IPS-18a (cell line): ENCODE measurements around the gene DAP.

ENCODE experiments used
- H3K27ac ChIP-seq: one replicate; pipeline ENCODE4 v1.5.1; 2013; ENCODE audit warnings: low read length
- H3K27me3 ChIP-seq: one replicate; pipeline ENCODE4 v1.6.1; 2013; ENCODE audit warnings: mild to moderate bottlenecking, low read length; ENCODE audit not compliant: control insufficient read depth, insufficient read depth
- H3K36me3 ChIP-seq: one replicate; pipeline ENCODE4 v1.6.1; 2013; ENCODE audit warnings: low read depth, low read length; ENCODE audit not compliant: control insufficient read depth
- H3K4me1 ChIP-seq: one replicate; pipeline ENCODE4 v1.6.1; 2013; ENCODE audit warnings: low read depth, low read length; ENCODE audit not compliant: control insufficient read depth
- H3K4me3 ChIP-seq: one replicate; pipeline ENCODE4 v1.5.1; 2013; ENCODE audit warnings: low read length
- H3K9ac ChIP-seq: one replicate; pipeline ENCODE4 v1.6.1; 2013; ENCODE audit warnings: mild to moderate bottlenecking, low read length, moderate library complexity
- H3K9me3 ChIP-seq: one replicate; pipeline ENCODE4 v1.6.1; 2013; ENCODE audit warnings: low read depth, low read length; ENCODE audit not compliant: control insufficient read depth

Gene DAP

DNA sequence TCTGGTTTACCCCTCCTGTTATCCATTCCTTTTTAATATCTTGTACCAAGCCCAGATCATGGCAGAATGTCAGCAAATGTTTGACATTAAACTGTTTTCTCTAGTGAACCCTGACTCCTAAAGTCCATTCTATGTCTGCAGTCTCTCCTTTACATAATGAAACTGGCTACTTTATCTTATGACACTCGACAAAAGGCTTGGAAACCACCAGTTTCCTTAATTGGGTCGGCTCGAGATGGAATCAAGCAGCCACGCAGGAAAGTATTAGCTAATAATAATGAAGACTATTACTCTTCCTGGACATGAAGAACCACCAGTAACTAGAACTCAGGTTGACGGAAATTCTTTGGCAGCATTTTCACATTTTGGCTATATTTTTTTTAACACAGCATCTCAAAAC lies 17.5 kb downstream of the DAP start:
- H3K4me1 ChIP-seq = no peaks in the 10 kb centered on the region
- H3K36me3 ChIP-seq = peaks cover 18% of the 10 kb centered on the region
- no peak overlapping the region for H3K27ac ChIP-seq
- H3K4me3 ChIP-seq = no peak overlapping the region
- no peaks in the 10 kb centered on the region for H3K9me3 ChIP-seq
- H3K9ac ChIP-seq = no peak overlapping the region
- no peaks in the 10 kb centered on the region for H3K27me3 ChIP-seq

DNA sequence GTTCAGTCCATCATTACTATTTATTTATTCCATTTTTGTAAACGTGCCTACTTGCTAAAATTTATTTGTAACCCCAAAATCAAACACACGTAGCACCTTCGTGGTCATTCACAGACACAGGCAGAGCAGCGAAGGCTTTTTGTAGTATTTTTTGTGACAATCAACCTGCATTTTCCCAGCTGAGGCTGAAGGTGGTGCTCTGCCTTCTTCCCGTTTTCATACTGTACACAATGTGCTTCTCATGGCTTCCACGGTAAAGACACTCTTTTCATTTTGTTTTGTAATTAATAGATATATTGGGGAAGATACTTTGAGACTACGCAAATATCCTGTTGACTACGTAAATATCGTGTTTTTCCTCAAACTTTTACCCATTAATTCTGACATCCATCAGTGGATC lies 19.4 kb downstream of the DAP start:
- Histone ChIP-seq H3K9me3 (no peaks in the 10 kb centered on the region), H3K4me3 (no peak overlapping the region), H3K27me3 (no peaks in the 10 kb centered on the region), H3K27ac (no peak overlapping the region), H3K36me3 (peaks cover 9% of the 10 kb centered on the region), H3K9ac (no peak overlapping the region), H3K4me1 (no peaks in the 10 kb centered on the region)

DNA sequence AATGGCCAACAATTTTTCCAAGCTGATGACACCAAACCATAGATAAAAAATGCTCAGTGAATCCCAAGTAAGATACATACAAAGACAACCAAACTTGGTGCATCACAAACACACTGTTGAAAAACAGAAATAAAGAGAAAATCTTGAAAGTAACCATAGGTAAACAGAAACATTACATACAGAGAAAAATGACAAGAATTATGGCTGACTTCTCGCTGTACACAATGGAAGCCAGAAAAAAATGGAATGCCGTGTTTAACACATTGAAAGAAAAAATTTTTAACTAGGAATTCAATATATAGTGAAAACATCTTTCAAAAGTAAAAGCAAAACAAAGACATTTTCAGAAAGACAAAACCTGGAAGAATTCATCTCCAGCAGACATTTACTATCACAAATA lies 20.6 kb downstream of the DAP start:
- H3K27ac ChIP-seq = no peak overlapping the region
- H3K4me3 ChIP-seq = no peak overlapping the region
- H3K9ac ChIP-seq = no peak overlapping the region
- H3K27me3 ChIP-seq = no peaks in the 10 kb centered on the region
- peaks cover 7% of the 10 kb centered on the region for H3K36me3 ChIP-seq
- no peaks in the 10 kb centered on the region for H3K4me1 ChIP-seq
- no peaks in the 10 kb centered on the region for H3K9me3 ChIP-seq

DNA sequence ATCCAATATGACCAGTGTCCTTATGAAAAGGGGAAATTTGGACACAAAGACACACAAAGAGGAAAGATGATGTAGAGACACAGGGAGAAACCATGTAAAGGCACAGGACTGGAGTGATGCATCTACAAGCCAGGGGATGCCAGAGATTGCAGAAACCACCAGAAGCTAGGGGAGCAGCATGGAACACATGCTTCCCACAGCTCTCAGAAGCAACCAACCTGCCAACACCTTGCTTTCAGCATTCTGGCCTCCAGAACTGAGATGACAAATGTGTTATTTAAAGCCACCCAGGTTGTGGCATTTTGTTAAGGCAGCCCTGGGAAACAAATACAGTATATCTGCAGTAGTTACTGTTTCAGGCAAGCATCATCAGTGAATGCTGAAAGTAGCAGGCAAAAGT lies 23.2 kb downstream of the DAP start:
- Histone ChIP-seq H3K4me1 (no peaks in the 10 kb centered on the region), H3K36me3 (no peaks in the 10 kb centered on the region), H3K9ac (no peak overlapping the region), H3K27me3 (no peaks in the 10 kb centered on the region), H3K4me3 (no peak overlapping the region), H3K9me3 (no peaks in the 10 kb centered on the region), H3K27ac (no peak overlapping the region)

DNA sequence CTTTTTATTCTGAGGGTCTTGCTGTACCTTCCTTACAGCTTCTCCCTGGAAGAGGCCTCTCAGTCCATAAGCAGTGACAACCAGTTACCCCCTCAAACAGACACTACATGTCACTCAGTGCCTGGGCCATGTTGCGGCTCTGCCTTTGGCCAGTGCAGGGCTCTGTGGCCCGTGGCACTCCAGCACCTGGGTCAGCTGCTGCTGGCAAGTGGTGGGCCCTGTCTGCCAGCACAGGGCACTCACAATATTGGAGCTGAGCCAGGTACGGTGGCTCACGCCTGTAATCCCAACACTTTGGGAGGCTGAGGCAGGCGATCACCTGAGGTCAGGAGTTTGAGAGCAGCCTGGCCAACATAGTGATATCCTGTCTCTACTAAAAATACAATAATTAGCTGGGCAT lies 24.2 kb downstream of the DAP start:
- H3K4me3 ChIP-seq = no peak overlapping the region
- H3K27me3 ChIP-seq = no peaks in the 10 kb centered on the region
- no peaks in the 10 kb centered on the region for H3K9me3 ChIP-seq
- H3K27ac ChIP-seq = no peak overlapping the region
- no peak overlapping the region for H3K9ac ChIP-seq
- H3K4me1 ChIP-seq = no peaks in the 10 kb centered on the region
- peaks cover 4% of the 10 kb centered on the region for H3K36me3 ChIP-seq

DNA sequence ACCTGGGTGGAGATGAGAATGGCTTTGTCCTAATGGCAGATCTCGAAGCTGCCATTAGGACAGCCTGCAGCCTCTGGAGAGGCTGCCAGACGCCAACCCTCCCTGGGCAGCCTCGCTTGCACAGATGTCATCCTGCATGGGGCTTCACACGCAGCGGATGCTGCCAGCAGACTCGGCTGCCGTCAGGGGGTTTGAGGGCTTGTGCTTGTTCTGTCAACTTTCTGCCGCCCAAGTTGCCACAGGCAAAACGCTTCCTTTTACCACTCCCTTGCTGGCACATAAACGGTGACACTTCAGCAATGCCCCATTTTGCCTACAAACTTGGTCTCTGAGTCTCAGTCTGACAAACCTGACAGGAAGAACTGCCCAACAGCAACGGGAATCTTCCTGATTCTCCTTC lies 24.7 kb downstream of the DAP start:
- no peak overlapping the region for H3K27ac ChIP-seq
- no peaks in the 10 kb centered on the region for H3K9me3 ChIP-seq
- H3K9ac ChIP-seq = no peak overlapping the region
- no peak overlapping the region for H3K4me3 ChIP-seq
- no peaks in the 10 kb centered on the region for H3K27me3 ChIP-seq
- peaks cover 4% of the 10 kb centered on the region for H3K36me3 ChIP-seq
- no peaks in the 10 kb centered on the region for H3K4me1 ChIP-seq

DNA sequence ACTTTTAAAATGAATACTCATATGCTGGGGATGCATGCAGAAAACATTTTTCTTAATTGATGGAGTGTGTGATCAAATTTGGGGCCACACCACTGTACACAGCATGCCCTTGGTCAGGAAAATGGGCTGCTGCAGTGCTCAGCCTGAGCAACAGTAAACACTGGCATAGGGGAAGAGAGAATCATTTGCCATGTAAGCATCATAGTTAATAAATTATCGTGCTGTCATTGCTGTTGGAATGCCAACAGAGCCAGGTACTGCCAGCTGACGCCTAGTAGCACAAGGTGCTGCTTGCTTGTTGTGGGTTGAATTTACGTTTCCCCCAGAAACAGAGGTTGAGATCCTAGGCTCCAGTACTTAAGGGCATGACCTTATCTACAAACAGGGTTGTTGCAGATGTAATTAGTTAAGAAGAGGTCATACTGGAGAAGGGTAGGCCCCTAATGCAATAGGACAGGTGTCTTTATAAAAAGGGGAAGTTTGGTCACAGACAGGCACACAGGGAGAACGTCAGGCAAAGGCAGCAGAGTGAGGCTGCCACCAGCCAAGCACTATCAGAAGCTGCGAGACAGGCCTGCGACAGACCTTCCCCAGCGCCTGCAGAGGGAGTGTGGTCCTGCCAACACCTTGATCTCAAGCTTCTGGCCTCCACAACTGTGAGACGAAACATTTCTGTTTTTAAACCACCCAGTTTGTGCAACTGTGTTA lies 25.3 kb downstream of the DAP start:
- Histone ChIP-seq H3K9ac (no peak overlapping the region), H3K9me3 (no peaks in the 10 kb centered on the region), H3K27ac (no peak overlapping the region), H3K4me1 (no peaks in the 10 kb centered on the region), H3K27me3 (no peaks in the 10 kb centered on the region), H3K4me3 (no peak overlapping the region), H3K36me3 (peaks cover 4% of the 10 kb centered on the region)

DNA sequence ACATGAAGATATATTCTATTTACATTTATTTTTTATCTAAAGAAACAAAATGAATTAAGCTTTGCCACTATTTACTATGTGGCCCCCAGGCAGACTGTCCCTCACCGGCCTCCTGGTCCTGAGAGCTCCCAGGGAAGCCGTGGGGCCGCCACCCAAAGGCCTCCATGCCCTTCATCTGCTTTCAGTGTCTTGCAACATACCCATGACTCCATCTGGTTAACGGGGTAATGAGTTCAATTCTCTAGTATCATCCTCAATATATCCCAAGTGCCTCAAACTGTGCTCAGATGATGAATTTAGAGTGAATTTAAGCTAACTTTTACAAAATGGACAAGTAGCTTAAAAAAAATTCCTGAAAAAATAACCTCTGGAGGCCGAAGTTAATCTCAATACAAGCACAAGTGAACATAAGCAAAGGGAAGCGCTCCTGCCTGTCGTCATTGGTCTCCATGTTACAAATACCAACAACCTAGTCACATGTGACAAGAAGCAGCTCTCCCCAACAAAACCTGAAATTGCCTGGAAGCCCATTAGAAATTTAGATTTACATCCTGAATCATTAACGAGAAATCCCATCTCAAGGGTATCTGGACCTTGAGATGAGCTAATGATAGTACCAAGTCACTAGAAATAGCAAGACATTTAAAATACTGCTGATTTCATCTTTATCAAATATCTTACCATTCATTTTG lies 26.1 kb downstream of the DAP start:
- Histone ChIP-seq H3K9ac (no peak overlapping the region), H3K27ac (no peak overlapping the region), H3K27me3 (no peaks in the 10 kb centered on the region), H3K9me3 (no peaks in the 10 kb centered on the region), H3K4me3 (no peak overlapping the region), H3K4me1 (no peaks in the 10 kb centered on the region), H3K36me3 (peaks cover 4% of the 10 kb centered on the region)

DNA sequence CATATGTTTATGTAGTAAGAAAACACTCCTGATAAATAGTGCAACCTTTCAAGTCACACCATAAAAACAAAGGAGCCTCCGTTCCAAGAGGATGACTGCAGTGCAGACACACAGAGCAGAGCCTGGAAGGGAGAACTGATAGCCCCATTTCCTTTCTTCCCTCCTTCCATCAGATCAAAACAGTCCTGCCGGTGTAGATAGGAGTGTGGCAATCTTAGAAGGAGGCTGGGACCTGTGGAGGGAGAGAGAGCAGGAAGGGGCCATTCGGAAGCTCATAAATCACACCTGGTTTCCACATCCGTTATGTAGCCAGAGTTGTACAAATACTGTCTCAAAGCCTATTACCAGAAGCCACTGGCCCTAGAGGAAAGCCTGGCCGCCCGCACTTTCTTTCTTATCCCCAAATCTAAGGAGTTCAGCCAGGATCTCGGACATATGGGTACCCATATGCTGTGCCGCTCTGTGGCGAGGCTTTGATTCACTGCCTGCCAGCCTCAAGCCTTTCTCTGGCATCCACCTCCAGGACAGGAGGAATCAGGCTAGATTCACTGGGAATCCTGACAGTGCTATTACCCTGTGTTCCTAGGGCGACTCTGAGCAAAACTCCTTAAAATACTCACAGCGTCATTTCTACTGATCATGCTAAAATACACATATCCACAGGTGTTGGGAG lies 26.9 kb downstream of the DAP start:
- Histone ChIP-seq H3K27me3 (no peaks in the 10 kb centered on the region), H3K27ac (no peak overlapping the region), H3K9me3 (no peaks in the 10 kb centered on the region), H3K9ac (no peak overlapping the region), H3K36me3 (peaks cover 4% of the 10 kb centered on the region), H3K4me3 (no peak overlapping the region), H3K4me1 (no peaks in the 10 kb centered on the region)

DNA sequence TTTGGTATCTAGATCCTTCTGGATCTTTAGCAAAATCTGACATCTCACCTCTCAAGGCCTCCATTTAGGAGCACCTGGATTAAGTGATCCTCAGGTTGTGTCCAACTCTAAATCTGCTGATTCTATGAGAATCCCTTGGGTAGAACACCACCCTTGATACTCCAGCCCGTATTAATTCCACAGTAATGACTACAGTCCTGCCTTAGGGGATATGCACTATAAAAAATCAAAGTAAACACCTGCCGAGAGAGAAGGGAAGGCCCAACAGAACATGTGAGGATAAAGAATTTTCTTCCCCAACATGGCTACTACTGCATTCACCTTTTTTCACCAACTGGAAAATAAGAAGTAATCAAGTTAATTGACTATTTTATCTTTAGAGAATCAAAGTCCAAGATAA lies 27.6 kb downstream of the DAP start:
- Histone ChIP-seq H3K9ac (no peak overlapping the region), H3K27ac (no peak overlapping the region), H3K9me3 (no peaks in the 10 kb centered on the region), H3K36me3 (peaks cover 4% of the 10 kb centered on the region), H3K27me3 (no peaks in the 10 kb centered on the region), H3K4me1 (no peaks in the 10 kb centered on the region), H3K4me3 (no peak overlapping the region)

DNA sequence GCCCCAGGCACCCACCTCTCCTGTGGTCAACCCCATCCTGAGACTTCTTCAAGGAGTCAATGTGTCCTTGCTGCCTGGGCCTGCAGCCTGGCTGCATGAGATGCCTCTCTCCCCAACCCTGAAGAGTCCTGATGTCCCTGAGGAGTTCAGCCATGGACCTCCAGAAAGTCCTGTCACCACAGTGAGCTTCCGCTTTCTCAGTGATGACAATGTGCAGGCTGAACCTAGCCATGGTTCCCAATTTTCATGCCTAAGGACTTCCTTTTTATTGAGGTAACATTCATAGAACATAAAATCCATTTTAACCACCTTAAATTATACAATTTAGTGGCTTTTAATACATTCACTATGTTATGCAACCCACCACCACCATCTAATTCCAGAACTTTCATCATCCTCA lies 29.1 kb downstream of the DAP start:
- no peak overlapping the region for H3K9ac ChIP-seq
- H3K4me3 ChIP-seq = no peak overlapping the region
- no peaks in the 10 kb centered on the region for H3K4me1 ChIP-seq
- H3K27me3 ChIP-seq = no peaks in the 10 kb centered on the region
- H3K36me3 ChIP-seq = peaks cover 4% of the 10 kb centered on the region
- no peaks in the 10 kb centered on the region for H3K9me3 ChIP-seq
- no peak overlapping the region for H3K27ac ChIP-seq

DNA sequence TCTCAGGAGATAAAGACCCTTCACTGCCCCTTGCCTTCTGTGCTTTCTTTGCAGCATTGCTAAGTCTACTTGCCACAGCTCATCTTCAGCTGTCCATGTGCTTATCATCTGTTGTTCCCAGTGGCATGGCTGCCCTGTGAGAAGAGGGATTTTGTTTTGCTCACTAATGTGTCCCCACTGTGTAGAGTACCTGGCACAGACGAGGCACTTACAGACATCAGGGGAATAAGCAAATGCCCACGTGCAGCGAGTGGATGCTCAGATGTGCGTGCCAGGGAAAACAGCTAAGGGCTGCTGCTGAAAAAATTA lies 31.0 kb downstream of the DAP start:
- H3K4me3 ChIP-seq = no peak overlapping the region
- no peak overlapping the region for H3K27ac ChIP-seq
- H3K9ac ChIP-seq = no peak overlapping the region
- no peaks in the 10 kb centered on the region for H3K27me3 ChIP-seq
- no peaks in the 10 kb centered on the region for H3K9me3 ChIP-seq
- H3K36me3 ChIP-seq = peaks cover 4% of the 10 kb centered on the region
- no peaks in the 10 kb centered on the region for H3K4me1 ChIP-seq
